HG03432 (cell line): ENCODE data around the gene DSCAM.
"Not testable (repeated sequence)": the region's sequence is repeated elsewhere in the genome, so short reads cannot be mapped to it uniquely, and the experiment has no call there.

ENCODE experiments used
- ATAC-seq: cut with Tn5 transposase; IDR thresholded peaks from one replicate; pipeline ENCODE4 v1.9.1; 2021; ENCODE audit warnings: mild to moderate bottlenecking, moderate library complexity; ENCODE audit not compliant: unreplicated experiment

The DSCAM gene

GRCh38 chr21:40029888-40030287 is 817.1 kb downstream of the DSCAM start:
- ATAC-seq = no peak

GRCh38 chr21:40028393-40028792 is 818.6 kb downstream of the DSCAM start:
- not testable (repeated sequence) for ATAC-seq

GRCh38 chr21:40021558-40022351 is 825.2 kb downstream of the DSCAM start:
- ATAC-seq = no peak

GRCh38 chr21:40020651-40021050 is 826.3 kb downstream of the DSCAM start:
- no peak for ATAC-seq

DNA sequence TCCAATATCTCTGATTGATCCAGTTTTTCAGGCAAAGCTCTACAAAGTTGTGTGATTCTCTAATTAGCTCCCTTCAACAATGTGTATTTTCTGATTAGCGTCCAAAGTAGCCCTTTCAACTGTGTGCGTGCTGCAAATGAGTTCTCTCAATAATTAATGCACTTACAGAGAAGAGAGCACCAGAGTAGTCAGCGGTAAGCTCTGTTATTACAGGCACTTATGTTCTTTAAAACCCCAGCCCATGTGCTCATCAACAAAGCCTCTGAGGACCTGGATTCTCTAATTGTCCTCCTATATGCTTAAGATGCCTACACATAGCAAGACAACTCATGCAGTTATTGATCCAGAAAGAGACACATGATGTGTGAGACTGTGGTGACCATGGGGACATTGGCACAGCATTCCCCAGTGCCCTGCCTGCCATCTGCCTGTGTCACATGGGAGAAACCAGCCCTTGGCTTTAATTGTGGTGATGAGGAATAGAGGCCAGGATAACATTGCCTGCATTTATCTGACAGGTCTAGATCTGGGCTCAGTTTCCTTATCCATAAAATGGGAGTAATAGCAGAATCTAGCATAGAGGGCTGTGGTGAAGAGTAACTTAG is 828.0 kb downstream of the DSCAM start:
- no peak for ATAC-seq

DNA sequence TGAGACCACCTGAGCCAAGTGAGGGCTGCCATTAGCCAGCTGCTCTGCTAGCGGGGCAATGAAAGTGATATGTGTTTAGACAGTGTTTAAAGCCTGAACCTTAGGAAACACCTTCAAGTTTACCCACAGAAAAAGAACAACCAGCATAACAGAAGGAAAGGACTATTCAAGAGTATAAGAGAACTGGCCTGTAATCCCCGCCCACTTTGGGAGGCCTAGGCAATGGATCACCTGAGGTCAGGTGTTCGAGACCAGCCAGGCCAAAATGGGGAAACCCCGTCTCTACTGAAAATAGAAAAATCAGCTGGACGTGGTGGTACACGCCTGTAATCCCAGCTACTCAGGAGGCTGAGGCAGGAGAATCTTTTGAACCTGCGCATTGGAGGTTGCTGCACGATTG is 830.3 kb downstream of the DSCAM start:
- ATAC-seq = no peak

GRCh38 chr21:40016234-40016633 is 830.7 kb downstream of the DSCAM start:
- no peak for ATAC-seq

DNA sequence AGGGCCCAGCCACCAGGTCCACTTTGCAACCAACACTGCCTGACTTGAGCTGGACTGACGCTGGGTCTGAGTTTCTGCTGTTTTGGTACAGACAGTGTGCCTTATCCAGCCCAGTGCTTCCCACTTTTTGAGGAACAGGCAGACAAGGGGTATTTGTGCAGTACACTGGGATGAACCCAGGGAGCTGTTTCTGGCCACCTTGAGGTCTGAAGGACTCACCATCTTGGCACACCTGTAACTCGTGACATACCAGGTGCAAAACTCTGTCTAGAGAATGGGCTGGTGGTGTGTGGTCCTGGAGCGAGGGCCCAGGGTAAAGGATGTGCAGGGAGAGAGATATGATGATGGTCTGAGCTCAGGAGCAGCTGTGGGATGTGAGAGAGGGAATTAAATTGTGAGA is 831.1 kb downstream of the DSCAM start:
- no peak for ATAC-seq

GRCh38 chr21:40014394-40014793 is 832.6 kb downstream of the DSCAM start:
- ATAC-seq = no peak

GRCh38 chr21:40013001-40013735 is 833.8 kb downstream of the DSCAM start:
- ATAC-seq = no peak

- ATAC-seq = no peak
Observed at GRCh38 chr21:40011371-40011770, 835.6 kb downstream of the DSCAM start.

DNA sequence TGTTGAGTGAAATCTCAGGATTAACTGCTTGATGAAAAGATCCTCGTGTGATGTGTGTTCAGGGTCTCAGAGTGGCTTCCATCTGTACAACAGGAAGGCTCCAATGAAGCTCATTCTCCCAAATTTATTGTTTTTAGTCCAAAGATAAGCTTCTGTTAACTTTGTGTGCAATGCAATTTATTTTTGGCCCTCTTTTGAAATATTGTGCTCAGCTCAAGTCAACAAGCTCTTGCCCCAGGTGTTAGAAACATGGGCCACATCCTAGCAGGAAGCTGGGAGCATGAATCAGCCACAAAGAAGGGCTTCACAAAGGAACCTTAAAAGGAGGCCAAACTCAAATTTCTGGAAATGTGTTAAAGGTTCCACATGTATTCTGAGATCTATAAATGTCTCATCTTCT is 844.0 kb downstream of the DSCAM start:
- ATAC-seq = no peak

DNA sequence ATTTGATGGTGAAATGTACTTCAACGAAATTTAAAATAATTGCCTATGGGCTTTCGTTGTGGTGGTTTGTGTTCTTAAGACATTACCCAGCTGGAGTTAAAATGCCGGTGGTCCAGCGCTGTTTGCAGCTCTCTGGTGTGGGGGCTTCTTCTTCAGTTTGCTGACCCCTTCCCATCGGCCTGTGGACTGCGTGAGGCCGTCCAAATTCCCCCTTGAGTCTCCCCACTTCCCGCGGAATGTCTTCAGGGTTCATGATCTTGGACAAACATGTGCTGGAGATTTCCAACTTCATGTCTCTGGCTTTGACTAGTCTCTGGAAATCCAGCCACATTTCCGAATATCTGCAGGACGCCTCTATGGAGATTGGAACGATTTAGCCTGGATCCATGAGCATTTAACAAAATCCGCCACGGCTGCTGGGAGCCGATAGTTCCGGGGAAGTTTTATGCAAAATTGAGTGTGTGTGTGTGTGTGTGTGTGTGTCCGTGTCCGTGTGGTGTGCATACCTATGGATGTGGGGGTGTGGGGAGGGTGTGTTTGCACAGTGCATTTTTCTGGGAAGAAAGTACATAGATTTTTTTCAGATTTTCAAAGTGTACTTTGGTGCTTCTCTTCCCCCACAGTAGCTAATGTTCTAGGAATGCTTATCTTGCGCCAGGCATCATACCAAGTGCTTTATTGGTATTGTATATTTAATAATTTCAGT is 862.5 kb downstream of the DSCAM start:
- no peak for ATAC-seq

DNA sequence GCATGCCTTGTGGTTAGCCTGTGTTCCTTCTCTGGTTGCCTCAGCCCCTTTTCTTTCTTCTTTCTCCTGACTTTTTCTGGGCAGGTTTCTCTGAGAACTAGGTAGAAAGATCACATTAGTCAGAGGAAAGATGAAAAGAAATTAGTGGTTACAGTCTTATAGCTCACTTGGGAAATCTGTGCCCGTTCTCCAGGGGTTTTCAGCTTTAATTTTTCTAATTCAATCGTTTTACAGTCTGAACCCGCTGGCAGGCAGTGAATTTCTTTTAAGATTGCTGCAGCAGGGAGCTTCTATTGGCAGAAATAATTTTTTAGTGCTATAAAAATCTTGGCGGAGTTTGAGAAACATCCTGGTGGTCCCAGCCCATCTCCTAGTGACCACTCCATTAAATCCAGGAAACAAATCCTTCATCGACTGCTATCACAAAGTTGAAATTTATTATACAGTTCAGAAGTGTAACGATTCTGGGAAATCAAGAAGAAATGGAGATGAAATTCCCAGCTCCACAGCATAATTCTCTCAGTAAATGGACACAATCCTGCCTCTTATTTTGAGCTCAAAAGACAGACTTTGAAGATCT is 866.6 kb downstream of the DSCAM start:
- ATAC-seq = no peak

- no peak for ATAC-seq
Observed at GRCh38 chr21:39979321-39979720, 867.6 kb downstream of the DSCAM start.

DNA sequence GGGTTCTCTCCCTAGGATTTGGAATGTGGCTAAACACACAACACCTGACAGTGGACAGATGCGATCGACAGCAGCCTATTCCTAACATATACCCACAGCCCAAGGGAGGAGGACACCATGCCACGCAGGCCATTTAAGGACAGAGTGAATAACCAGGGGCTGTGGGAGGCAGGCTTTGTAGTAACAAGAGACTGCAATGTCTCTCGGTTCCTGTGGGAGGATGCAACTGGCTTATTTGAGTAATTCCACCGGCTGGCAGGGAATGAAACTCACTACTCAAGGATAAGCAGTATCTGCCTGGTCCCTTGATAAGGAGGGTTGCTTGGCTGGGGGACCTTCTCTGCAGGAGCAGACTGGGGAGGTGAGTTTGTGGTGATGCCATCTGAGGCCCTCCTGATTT is 870.2 kb downstream of the DSCAM start:
- ATAC-seq = no peak

DNA sequence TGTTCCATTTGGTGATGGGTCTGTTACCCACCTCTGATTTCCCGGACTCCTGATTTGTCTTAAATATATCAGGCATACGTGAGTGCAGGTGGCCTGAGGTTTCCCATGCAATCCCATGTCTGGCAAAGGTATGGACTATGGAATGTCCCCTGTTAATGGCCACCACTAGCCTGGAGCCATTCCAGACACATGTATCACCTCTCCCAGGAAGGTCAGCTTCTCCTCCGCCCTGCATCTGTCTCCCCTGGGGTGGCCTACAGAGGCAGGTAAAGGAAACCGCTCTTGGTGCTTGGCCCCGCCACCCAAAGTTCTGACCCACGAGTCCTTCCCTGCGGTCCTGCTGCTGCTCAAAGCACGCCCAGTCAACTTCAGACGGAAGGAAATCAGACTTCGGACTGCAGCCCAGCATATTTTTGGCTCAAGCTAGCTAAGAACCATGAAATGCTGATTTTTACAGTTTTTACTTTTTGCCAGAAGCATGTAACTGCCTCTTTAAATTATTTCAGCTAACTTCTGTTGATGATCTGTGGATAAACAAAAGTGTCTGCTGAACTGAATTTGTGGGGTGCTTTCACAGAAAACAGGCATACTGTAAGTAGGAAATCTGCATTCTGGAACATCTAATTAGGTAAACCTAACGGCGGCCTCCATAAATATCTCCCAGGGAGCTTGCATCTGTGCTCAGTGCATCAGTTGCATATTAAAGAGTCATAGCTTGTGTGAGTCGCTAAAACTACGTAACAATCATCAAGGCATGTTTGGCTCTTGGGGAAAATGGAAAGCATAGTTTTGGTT is 873.8 kb downstream of the DSCAM start:
- ATAC-seq = no peak

- no peak for ATAC-seq
Observed at GRCh38 chr21:39972471-39972870, 874.5 kb downstream of the DSCAM start.

DNA sequence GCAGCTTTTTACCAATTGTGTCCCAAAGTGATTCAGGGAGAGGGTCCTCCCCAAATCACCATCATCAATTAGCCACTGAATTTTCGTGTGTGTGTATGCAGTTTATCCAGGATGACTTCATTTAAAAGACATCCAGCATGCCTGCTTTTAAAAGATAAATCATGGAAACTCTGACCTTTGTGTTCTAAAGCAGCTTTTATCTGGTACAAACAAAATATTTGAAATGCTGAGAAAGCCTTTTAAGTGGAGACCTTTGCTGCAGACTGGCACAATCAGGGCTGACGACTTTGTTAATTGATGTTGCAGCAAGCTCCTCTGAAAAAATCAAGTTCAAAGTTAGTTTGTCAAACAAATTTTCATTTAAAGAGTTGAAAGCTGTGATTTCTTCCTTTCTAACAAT is 875.0 kb downstream of the DSCAM start:
- ATAC-seq = no peak

- no peak for ATAC-seq
Observed at GRCh38 chr21:39969691-39970364, 877.1 kb downstream of the DSCAM start.
